ENCODE measurements around the gene TBC1D21. TPM values are rescaled to one million over a fixed set of nuclear protein-coding genes. Genes with fewer than 3 reads are reported as not detected.

Gene TBC1D21
- total RNA-seq, 1 donor from 2014 or later = not detected

- H3K27me3 ChIP-seq (ENCODE audit: low read depth) = peaks cover 6% of the 10 kb centered on the region
- TF ChIP-seq CTCF (IDR thresholded peaks at IDR 0.05) = no peak
- DNase-seq (no peak), ATAC-seq (peak; percentile 37 to 53)
- intact Hi-C loops (cut with DNase I) = no loop called here
- H3K4me3 ChIP-seq = no peak overlapping the region
- no peaks in the 10 kb centered on the region for H3K4me1 ChIP-seq
- H3K27ac ChIP-seq = no peak overlapping the region
- H3K9me3 ChIP-seq = no peaks in the 10 kb centered on the region
- H3K36me3 ChIP-seq = no peaks in the 10 kb centered on the region
Observed at GRCh38 chr15:73838831-73839426, 34.4 kb upstream of the TBC1D21 start.

GRCh38 chr15:73839699-73840377 lies 33.5 kb upstream of the TBC1D21 start:
- Histone ChIP-seq H3K4me3 (no peak overlapping the region), H3K9me3 (no peaks in the 10 kb centered on the region), H3K27ac (no peak overlapping the region), H3K27me3 (ENCODE audit: low read depth) (peaks cover 6% of the 10 kb centered on the region), H3K4me1 (no peaks in the 10 kb centered on the region), H3K36me3 (no peaks in the 10 kb centered on the region)
- TF ChIP-seq CTCF (IDR thresholded peaks at IDR 0.05) = no peak
- intact Hi-C loops (cut with DNase I) = no loop called here
- DNase-seq (no peak), ATAC-seq (no peak)

GRCh38 chr15:73840771-73841170 lies 32.6 kb upstream of the TBC1D21 start:
- no peak for TF ChIP-seq CTCF (IDR thresholded peaks at IDR 0.05)
- intact Hi-C loops (cut with DNase I) = no loop called here
- Histone ChIP-seq H3K4me3 (no peak overlapping the region), H3K36me3 (no peaks in the 10 kb centered on the region), H3K27me3 (ENCODE audit: low read depth) (peaks cover 6% of the 10 kb centered on the region), H3K27ac (no peak overlapping the region), H3K4me1 (no peaks in the 10 kb centered on the region), H3K9me3 (no peaks in the 10 kb centered on the region)
- no peak for DNase-seq
- ATAC-seq = no peak

- no peak for TF ChIP-seq CTCF (IDR thresholded peaks at IDR 0.05)
- Histone ChIP-seq H3K27me3 (ENCODE audit: low read depth) (peaks cover 6% of the 10 kb centered on the region), H3K4me3 (no peak overlapping the region), H3K9me3 (no peaks in the 10 kb centered on the region), H3K36me3 (no peaks in the 10 kb centered on the region), H3K4me1 (no peaks in the 10 kb centered on the region), H3K27ac (no peak overlapping the region)
- ATAC-seq = no peak
- intact Hi-C loops (cut with DNase I) = no loop called here
- DNase-seq = no peak
Observed at GRCh38 chr15:73841756-73842725, 31.3 kb upstream of the TBC1D21 start.

- intact Hi-C loops (cut with DNase I) = no loop called here
- Histone ChIP-seq H3K4me3 (no peak overlapping the region), H3K27ac (no peak overlapping the region), H3K9me3 (no peaks in the 10 kb centered on the region), H3K36me3 (no peaks in the 10 kb centered on the region), H3K4me1 (no peaks in the 10 kb centered on the region), H3K27me3 (ENCODE audit: low read depth) (peaks cover 6% of the 10 kb centered on the region)
- no peak for DNase-seq
- ATAC-seq = no peak
- TF ChIP-seq CTCF (IDR thresholded peaks at IDR 0.05) = no peak
Observed at GRCh38 chr15:73843787-73844186, 29.6 kb upstream of the TBC1D21 start.
